Heart right ventricle (tissue), 16 donors: ENCODE measurements around the gene ELFN1. TPM values are rescaled to one million over a fixed set of nuclear protein-coding genes. Genes with fewer than 3 reads are reported as not detected.

Experiments
- ATAC-seq, 8 donors: fragments of 200-7000 bp; cut with Tn5 transposase; one replicate each; pipeline ENCODE4 v1.9.1; 2020; ENCODE audit warnings: mild to moderate bottlenecking in 8 of 8, moderate library complexity in 8 of 8, moderate number of reproducible peaks in 1 of 8
- DNase-seq, 2 donors: peaks; one replicate each; pipeline ENCODE4 v3.0.0-alpha.2; 2020
- H3K27ac ChIP-seq, 10 donors: fragments of 200-600 bp; sonication (generic) in 2 of 10; one replicate each; pipeline versions ENCODE4 v1.5.0 to v1.8.0; 2020 to 2022; ENCODE audit warnings: mild to moderate bottlenecking in 3 of 10
- H3K27me3 ChIP-seq, 7 donors: fragments of 200-600 bp; one replicate each; pipeline ENCODE4 v1.8.0; 2021 to 2022; ENCODE audit warnings: mild to moderate bottlenecking in 2 of 7
- H3K36me3 ChIP-seq, 9 donors: fragments of 200-600 bp; sonication (generic) in 1 of 9; one replicate each; pipeline versions ENCODE4 v1.5.0 to v1.8.0; 2020 to 2022; ENCODE audit warnings: mild to moderate bottlenecking in 2 of 9
- H3K4me1 ChIP-seq, 9 donors: fragments of 200-600 bp; sonication (generic) in 1 of 9; one replicate each; pipeline versions ENCODE4 v1.5.0 to v1.8.0; 2020 to 2022; ENCODE audit warnings: mild to moderate bottlenecking in 4 of 9
- H3K4me3 ChIP-seq, 10 donors: fragments of 200-600 bp; sonication (generic) in 2 of 10; one replicate each; pipeline versions ENCODE4 v1.5.0 to v1.8.0; 2020 to 2022; ENCODE audit warnings: mild to moderate bottlenecking in 7 of 10, moderate library complexity in 2 of 10
- H3K9me3 ChIP-seq, 11 donors: fragments of 200-600 bp in 10 of 11; sonication (generic) in 2 of 11; one replicate each; pipeline versions ENCODE4 v1.5.0 to v1.8.0; 2013 to 2022; ENCODE audit warnings: mild to moderate bottlenecking in 2 of 11, control low read depth in 1 of 11, moderate library complexity in 1 of 11
- WGBS, 2 donors: extraction: QIAGEN DNeasy Blood & Tissue Kit; methylation state at CpG; one replicate each; pipeline ENCODE4 v1.1.7; 2013; ENCODE audit warnings: inconsistent platforms in 1 of 2; 5-methylcytosine and 5-hydroxymethylcytosine counted together
- intact Hi-C, 10 donors: fragments of 100-400 bp; cut with DNase I; formaldehyde crosslinking; loops; one replicate each; pipeline versions ENCODE4 v1.11.1 to v1.14.2; 2022
- polyA plus RNA-seq, 2 donors: library from polyadenylated mRNA; stranded (reverse); fragments of 200-250 nt; gene quantifications; one replicate each; pipeline ENCODE4 v1.2.3, GENCODE V29; 2013
- total RNA-seq, 10 donors: library from RNA; stranded (reverse); fragmentation: NEBNext Ultra II Directional in 3 of 10; extraction: Animal tissue kit (Norgen Biotek cat#: 25700) in 3 of 10; gene quantifications; one replicate each; pipeline versions ENCODE4 v1.2.1 to v1.2.4, GENCODE V29; 2021 to 2023
- TF ChIP-seq, protein P1 (sequence below), 9 donors: fragments of 200-600 bp; sonication (generic) in 2 of 9; IDR thresholded peaks; one replicate each; pipeline versions ENCODE4 v1.5.0 to v1.8.0; 2021 to 2022; ENCODE audit warnings: antibody characterized with exemption in 9 of 9, mild to moderate bottlenecking in 5 of 9, moderate library complexity in 1 of 9
- donor health status: Arrhythmogenic right ventricular cardiomyopathy.
- donor health status: ischemic (EF 13 %, LVEDD 7.1; RV severe dilation, severe dysfunction).
- donor health status: healthy with polysubstance abuse.
- donor health status: DM: no; HTN: yes; CAD: no.
- donor health status: DM: no; HTN: no; CAD: no.
- donor health status: ischemic (EF 25% LVEDD 6.9; RV normal size, moderate dysfunction).
- donor health status: ischemic (EF 25% LVEDD 5.7; RV mildly dilated, moderate dysfunction).
- donor health status: healthy.
- donor health status: DM: yes; HTN: yes; CAD: no.
- donor health status: Ischemic cardiomyopathy.
- donor health status: ischemic (EF 35%, LVEDD 5.7; RV mildly dilated, moderate dysfunction).
- donor health status: nonischemic (EF 11% LVEDD 7.7; RV severe dilation, severe dysfunction).
- donor health status: DM: yes; HTN: yes; CAD: no.
- donor health status: PGD.
- donor health status: ischemic (EF 29% LVEDD 5.4; RV normal size, mild dysfunction).
- donor health status: nonischemic (EF 23%, LVEDD 6.1; RV moderate dilation, normal function).

ELFN1 gene
- total and polyA plus RNA-seq, 12 donors = 3.0 to 9.5 (median 6.0) TPM

GRCh38 chr7:1662101-1662500, 8.0 kb upstream of the ELFN1 start:
- DNase-seq = no peak
- Histone ChIP-seq H3K9me3 (peaks cover 0 to 5% (median 0%) of the 10 kb centered on the region in 11 donors), H3K4me3 (no peak overlapping the region), H3K4me1 (peaks cover 8 to 29% (median 26%) of the 10 kb centered on the region in 9 donors), H3K36me3 (no peaks in the 10 kb centered on the region), H3K27ac (no peak overlapping the region), H3K27me3 (peaks cover 6 to 66% (median 26%) of the 10 kb centered on the region in 7 donors)
- intact Hi-C loops = loop anchor here in 7 of 10 donors (5.0 to 10.0 kb wide), 6 partner anchors 95 to 683 kb away; no protein-coding TSS in a partner anchor
- no peak for ATAC-seq
- 68 to 84% methylated on average over 3 of the region's 3 CpGs for WGBS, 2 donors
- TF ChIP-seq, protein P1, sequence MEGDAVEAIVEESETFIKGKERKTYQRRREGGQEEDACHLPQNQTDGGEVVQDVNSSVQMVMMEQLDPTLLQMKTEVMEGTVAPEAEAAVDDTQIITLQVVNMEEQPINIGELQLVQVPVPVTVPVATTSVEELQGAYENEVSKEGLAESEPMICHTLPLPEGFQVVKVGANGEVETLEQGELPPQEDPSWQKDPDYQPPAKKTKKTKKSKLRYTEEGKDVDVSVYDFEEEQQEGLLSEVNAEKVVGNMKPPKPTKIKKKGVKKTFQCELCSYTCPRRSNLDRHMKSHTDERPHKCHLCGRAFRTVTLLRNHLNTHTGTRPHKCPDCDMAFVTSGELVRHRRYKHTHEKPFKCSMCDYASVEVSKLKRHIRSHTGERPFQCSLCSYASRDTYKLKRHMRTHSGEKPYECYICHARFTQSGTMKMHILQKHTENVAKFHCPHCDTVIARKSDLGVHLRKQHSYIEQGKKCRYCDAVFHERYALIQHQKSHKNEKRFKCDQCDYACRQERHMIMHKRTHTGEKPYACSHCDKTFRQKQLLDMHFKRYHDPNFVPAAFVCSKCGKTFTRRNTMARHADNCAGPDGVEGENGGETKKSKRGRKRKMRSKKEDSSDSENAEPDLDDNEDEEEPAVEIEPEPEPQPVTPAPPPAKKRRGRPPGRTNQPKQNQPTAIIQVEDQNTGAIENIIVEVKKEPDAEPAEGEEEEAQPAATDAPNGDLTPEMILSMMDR (IDR thresholded peaks at IDR 0.05) = no peak

GRCh38 chr7:1662767-1663166, 7.3 kb upstream of the ELFN1 start:
- ATAC-seq (no peak), DNase-seq (no peak)
- Histone ChIP-seq H3K36me3 (no peaks in the 10 kb centered on the region), H3K4me1 (peaks cover 11 to 35% (median 29%) of the 10 kb centered on the region in 9 donors), H3K9me3 (peaks cover 0 to 5% (median 0%) of the 10 kb centered on the region in 11 donors), H3K27ac (no peak overlapping the region), H3K4me3 (no peak overlapping the region), H3K27me3 (peaks cover 6 to 68% (median 19%) of the 10 kb centered on the region in 7 donors)
- TF ChIP-seq, protein P1 (IDR thresholded peaks at IDR 0.05) = no peak
- intact Hi-C loops = loop anchor here in 7 of 10 donors (5.0 to 10.0 kb wide), 6 partner anchors 95 to 682 kb away; no protein-coding TSS in a partner anchor
- 75 to 76% methylated on average over 13 of the region's 13 CpGs for WGBS, 2 donors

DNA sequence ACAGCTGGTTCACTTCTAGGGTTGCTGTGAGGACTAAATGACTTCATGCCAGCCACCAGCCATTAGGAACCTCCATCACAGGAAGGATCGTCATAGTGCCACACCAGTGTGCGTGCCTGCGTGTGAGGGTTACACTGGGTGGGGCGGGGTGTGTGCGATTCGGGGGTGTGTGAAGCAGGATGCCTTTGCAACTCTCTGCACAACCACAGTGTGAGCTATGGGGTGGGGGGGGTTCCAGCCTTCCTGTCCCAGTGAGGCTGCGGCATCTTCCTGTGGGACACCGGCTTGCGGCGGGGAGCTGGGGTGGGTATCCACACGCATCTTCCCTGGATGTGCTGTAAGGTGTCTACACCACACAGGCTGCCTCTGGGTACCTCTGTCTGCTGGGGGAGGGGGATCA, 6.9 kb upstream of the ELFN1 start:
- Histone ChIP-seq H3K27ac (no peak overlapping the region), H3K27me3 (peaks cover 6 to 68% (median 18%) of the 10 kb centered on the region in 7 donors), H3K9me3 (peaks cover 0 to 5% (median 0%) of the 10 kb centered on the region in 11 donors), H3K4me1 (peaks cover 14 to 39% (median 34%) of the 10 kb centered on the region in 9 donors), H3K36me3 (no peaks in the 10 kb centered on the region), H3K4me3 (no peak overlapping the region)
- DNase-seq (peak in 1 of 2 donors; percentile 2), ATAC-seq (no peak)
- 58% methylated on average over 11 of the region's 11 CpGs for WGBS, 2 donors
- TF ChIP-seq, protein P1 (IDR thresholded peaks at IDR 0.05) = no peak
- intact Hi-C loops = loop anchor here in 7 of 10 donors (5.0 to 10.0 kb wide), 6 partner anchors 94 to 682 kb away; no protein-coding TSS in a partner anchor

DNA sequence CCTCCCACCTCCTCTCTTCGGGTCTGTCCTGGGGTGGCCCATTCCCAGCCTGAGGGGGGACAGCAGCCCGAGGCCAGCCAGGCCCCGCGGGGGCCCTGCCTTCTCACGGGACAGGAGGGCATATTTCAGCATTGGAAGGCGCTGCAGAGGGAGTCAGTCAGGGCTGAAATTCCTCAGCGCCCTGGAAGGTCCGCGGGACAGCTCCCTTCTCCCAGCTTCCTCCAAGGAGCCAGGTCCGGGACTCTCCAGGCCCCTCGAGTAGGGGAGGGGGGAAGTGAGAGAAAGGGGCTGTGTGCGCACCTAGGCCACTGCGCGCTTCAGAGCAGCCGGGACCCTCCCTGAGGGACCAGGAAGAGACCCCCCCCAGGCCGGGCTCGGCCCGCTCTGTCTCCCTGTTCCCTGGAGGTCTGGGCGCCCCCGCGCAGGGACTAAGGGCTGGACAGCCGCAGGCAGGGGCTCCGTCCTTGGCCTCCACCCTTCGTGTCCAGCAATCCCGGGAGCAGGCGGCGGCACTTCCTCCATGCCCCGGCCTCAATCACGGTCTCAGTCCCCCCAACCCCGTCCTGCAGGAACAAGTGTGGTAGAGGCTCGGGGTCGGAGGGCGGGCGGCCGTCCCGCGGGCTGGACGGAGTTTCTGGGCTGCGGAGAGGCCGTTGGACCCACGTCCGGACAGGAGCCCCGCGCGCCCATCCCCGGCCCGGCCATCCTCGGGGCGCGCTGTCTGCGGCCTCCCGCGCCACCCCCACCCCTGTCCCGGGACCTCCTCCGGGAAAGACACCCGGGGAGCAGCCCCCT, 6.0 kb upstream of the ELFN1 start:
- Histone ChIP-seq H3K9me3 (peaks cover 0 to 5% (median 0%) of the 10 kb centered on the region in 11 donors), H3K36me3 (no peaks in the 10 kb centered on the region), H3K27ac (peak overlapping the region in 4 of 10 donors; percentile 78 to 91 (median 84)), H3K4me3 (peak overlapping the region in 9 of 10 donors; percentile 57 to 74 (median 72)), H3K27me3 (peaks cover 6 to 75% (median 18%) of the 10 kb centered on the region in 7 donors), H3K4me1 (peaks cover 14 to 46% (median 38%) of the 10 kb centered on the region in 9 donors)
- peak in 1 of 2 donors; percentile 8 for DNase-seq
- intact Hi-C loops = loop anchor here in 7 of 10 donors (2.0 to 10.0 kb wide), 7 partner anchors 93 to 681 kb away; no protein-coding TSS in a partner anchor
- no peak for ATAC-seq
- TF ChIP-seq, protein P1 (IDR thresholded peaks at IDR 0.05) = no peak
- WGBS, 2 donors = 4 to 7% methylated on average over 52 to 56 of the region's 56 CpGs
